Astrocyte (in vitro differentiated cells and primary cell): ENCODE results near the gene OR6S1.

Experiments
- EZH2 ChIP-seq: IDR thresholded peaks from 2 replicates; pipeline ENCODE4 v1.6.1; 2012; ENCODE audit warnings: mild to moderate bottlenecking, low read length, inconsistent platforms; ENCODE audit not compliant: insufficient read depth
- TF ChIP-seq, protein P1 (sequence below): IDR thresholded peaks from 2 replicates; pipeline ENCODE4 v1.5.1; 2011; ENCODE audit warnings: low read depth, mild to moderate bottlenecking, inconsistent platforms, low read length, moderate library complexity; ENCODE audit not compliant: insufficient read depth

DNA sequence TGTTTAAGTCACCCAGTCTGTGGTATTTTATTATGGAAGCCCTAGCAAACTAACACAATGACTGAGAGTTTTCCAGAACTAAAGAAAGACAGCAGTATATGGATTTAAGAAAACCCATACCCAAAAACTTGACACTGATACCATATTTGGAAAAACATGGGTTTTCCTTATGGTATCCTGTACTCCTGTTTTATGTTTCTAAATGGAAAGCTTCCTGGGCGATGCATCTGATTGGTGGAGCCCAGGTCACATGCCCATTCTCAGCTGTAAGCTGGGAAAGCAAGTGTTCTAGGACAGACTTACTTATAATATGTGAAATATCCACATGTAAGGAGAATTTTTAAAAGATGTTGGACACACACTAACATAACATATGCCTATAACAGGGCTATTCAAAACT lies 38.4 kb upstream of the OR6S1 start:
- TF ChIP-seq, protein P1, sequence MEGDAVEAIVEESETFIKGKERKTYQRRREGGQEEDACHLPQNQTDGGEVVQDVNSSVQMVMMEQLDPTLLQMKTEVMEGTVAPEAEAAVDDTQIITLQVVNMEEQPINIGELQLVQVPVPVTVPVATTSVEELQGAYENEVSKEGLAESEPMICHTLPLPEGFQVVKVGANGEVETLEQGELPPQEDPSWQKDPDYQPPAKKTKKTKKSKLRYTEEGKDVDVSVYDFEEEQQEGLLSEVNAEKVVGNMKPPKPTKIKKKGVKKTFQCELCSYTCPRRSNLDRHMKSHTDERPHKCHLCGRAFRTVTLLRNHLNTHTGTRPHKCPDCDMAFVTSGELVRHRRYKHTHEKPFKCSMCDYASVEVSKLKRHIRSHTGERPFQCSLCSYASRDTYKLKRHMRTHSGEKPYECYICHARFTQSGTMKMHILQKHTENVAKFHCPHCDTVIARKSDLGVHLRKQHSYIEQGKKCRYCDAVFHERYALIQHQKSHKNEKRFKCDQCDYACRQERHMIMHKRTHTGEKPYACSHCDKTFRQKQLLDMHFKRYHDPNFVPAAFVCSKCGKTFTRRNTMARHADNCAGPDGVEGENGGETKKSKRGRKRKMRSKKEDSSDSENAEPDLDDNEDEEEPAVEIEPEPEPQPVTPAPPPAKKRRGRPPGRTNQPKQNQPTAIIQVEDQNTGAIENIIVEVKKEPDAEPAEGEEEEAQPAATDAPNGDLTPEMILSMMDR = no peak
- no peak for TF ChIP-seq EZH2
